Skeletal muscle satellite cell (primary cell): ENCODE data around the gene COL4A1.

Experiments used
- H3K27me3 ChIP-seq: 2 replicates; pipeline ENCODE4 v1.7.0; 2013; ENCODE audit warnings: low read length; ENCODE audit not compliant: control insufficient read depth, insufficient read depth
- H3K36me3 ChIP-seq: 2 replicates; pipeline ENCODE4 v1.7.0; 2013; ENCODE audit warnings: mild to moderate bottlenecking, control low read depth, low read length; ENCODE audit not compliant: insufficient read depth
- H3K4me1 ChIP-seq: 2 replicates; pipeline ENCODE4 v1.7.0; 2013; ENCODE audit warnings: low read length; ENCODE audit not compliant: control insufficient read depth, insufficient read depth
- H3K4me2 ChIP-seq: 2 replicates; pipeline ENCODE4 v1.7.0; 2013; ENCODE audit warnings: mild to moderate bottlenecking, low read length
- H3K4me3 ChIP-seq: 2 replicates; pipeline ENCODE4 v1.7.0; 2013; ENCODE audit warnings: low read length
- H3K9ac ChIP-seq: 2 replicates; pipeline ENCODE4 v1.7.0; 2013; ENCODE audit warnings: mild to moderate bottlenecking, low read depth, low read length, moderate library complexity
- H3K9me3 ChIP-seq: replicated peaks from 2 replicates; pipeline ENCODE4 v1.7.0; 2013; ENCODE audit warnings: mild to moderate bottlenecking, control low read depth, low read length

The COL4A1 gene

DNA sequence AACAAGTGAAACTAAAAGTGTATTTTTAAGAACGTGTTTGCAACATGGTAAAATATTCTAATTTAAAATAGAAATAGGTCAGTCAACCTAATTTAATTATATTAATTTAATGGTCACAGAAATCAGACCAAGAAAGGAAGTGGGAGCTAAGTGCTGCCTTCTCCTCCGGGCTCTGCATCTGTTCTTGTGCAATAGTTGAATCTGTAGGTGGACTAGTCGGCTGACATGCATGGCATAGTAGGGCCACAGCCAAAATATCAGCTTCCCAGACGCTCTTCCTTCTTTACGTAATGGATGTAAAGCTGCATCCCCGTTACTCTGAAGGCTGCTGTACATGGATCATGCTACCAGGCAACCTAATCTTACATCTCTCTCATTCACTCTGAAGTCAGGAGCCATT is 47.3 kb downstream of the COL4A1 start:
- peaks cover 59% of the 10 kb centered on the region for H3K4me1 ChIP-seq
- H3K9me3 ChIP-seq = no peaks in the 10 kb centered on the region
- H3K27me3 ChIP-seq = no peaks in the 10 kb centered on the region
- H3K9ac ChIP-seq = peak overlapping the region; percentile 20
- peak overlapping the region; percentile 64 for H3K4me2 ChIP-seq
- no peaks in the 10 kb centered on the region for H3K36me3 ChIP-seq
- peak overlapping the region; percentile 17 for H3K4me3 ChIP-seq

DNA sequence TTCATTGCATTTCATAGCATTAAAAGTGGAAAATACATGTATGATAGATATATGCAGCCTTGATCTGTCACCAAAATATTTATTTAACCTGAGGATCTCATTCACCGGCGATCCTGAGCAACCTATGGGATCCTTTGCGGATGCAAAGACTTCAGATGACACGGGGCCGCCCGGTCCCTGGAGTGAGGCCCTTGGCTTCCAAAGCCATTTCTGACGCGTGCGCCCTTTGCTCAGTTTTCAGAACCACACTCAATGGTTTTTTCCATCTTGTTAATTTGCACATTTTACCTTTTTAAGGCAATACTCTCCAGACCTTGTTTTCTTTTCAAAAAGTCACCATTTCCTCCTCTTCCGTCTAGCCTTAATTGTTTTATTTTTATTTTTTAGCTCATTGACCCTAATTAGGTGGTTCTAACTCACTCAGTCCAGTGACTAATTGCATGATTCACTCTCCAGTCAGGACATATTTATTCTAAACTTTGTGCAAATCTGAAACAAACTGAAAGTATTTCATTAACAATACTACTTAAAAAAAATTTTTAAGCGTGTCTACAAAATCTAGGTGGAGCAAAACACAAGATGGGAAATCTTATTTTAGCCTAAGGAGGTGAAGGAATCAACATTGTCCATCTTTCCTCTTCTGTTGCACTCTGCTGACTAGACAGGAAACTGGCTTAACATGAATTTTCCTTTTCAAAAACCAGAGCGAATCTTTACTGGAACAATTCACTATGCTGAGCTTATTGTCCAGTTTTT is 47.9 kb downstream of the COL4A1 start:
- no peaks in the 10 kb centered on the region for H3K9me3 ChIP-seq
- H3K36me3 ChIP-seq = no peaks in the 10 kb centered on the region
- H3K9ac ChIP-seq = peak overlapping the region; percentile 20
- H3K4me1 ChIP-seq = peaks cover 61% of the 10 kb centered on the region
- H3K4me2 ChIP-seq = peak overlapping the region; percentile 64
- H3K27me3 ChIP-seq = no peaks in the 10 kb centered on the region
- no peak overlapping the region for H3K4me3 ChIP-seq

DNA sequence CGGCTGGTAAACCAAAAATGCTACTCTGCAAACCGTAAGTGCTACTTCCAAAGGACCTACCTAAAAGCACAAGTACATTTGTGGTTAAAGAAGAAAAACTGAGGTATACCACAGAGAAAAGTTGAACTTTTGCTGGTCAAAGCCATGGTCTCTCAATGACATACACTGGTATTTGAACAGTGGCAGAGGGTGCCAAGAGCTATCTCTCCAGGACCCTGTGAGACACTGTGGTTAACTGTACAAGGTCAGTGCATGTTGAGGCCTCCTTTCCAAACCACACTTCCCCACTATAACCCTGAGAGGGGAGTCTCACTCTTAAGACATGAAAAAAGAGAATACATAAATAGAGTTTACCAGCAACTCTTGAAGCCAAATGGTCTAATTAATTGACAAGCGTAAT is 49.5 kb downstream of the COL4A1 start:
- Histone ChIP-seq H3K9me3 (no peaks in the 10 kb centered on the region), H3K27me3 (no peaks in the 10 kb centered on the region), H3K9ac (no peak overlapping the region)

GRCh38 chr13:110256126-110256905 is 50.6 kb downstream of the COL4A1 start:
- Histone ChIP-seq H3K9me3 (no peaks in the 10 kb centered on the region), H3K4me3 (no peak overlapping the region), H3K4me1 (peaks cover 42% of the 10 kb centered on the region), H3K27me3 (no peaks in the 10 kb centered on the region), H3K4me2 (no peak overlapping the region), H3K9ac (no peak overlapping the region), H3K36me3 (no peaks in the 10 kb centered on the region)

More for the DNA sequence above, 49.5 kb downstream of the COL4A1 start:
- Histone ChIP-seq H3K4me1 (peaks cover 48% of the 10 kb centered on the region), H3K4me3 (no peak overlapping the region), H3K4me2 (no peak overlapping the region), H3K36me3 (no peaks in the 10 kb centered on the region)

DNA sequence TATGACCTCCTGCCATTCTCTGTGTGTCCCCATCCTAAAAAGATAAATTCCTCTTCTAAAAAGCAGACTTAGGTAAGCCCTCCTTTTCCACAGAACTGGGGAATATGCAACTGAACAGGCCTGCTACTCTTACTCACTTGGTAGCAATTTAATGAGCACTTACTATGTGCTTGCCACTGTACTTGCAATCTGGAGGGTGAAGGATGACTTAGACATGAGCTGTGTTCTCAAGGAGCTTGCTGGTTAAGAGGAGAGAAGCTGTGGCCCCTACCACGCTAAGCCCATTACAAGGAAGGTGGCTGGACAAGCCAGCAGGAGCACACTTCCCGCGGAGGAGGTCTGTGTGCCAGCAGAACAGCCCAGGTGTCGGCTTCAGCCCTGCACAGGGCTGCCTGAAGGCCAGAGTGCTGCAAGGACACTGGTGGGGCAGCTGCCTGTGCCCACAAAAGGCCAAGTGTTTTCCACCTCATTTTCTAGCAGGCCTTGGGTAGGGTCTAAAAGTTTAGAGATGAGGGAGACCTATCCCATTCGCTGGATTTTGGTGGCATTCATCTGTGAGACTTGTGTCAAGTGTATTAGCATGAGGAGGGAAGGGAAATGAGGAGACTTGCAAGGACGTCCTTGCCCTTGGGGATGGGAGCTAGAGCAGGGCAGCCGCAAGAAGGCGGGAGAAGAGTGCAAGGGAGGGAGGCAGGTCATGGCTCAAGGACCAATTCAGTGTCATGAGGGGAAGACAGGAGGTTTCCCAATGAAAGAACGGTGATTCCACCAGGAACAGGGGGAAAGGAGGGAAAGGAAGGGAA is 52.0 kb downstream of the COL4A1 start:
- Histone ChIP-seq H3K9ac (peak overlapping the region; percentile 4), H3K36me3 (no peaks in the 10 kb centered on the region), H3K9me3 (no peaks in the 10 kb centered on the region), H3K4me2 (no peak overlapping the region), H3K4me3 (no peak overlapping the region), H3K4me1 (peaks cover 49% of the 10 kb centered on the region), H3K27me3 (no peaks in the 10 kb centered on the region)

- Histone ChIP-seq H3K9ac (peak overlapping the region; percentile 4), H3K9me3 (no peaks in the 10 kb centered on the region), H3K4me1 (peaks cover 49% of the 10 kb centered on the region)
Measured at GRCh38 chr13:110254151-110254679, 52.7 kb downstream of the COL4A1 start.

GRCh38 chr13:110251193-110251819 is 55.7 kb downstream of the COL4A1 start:
- Histone ChIP-seq H3K4me1 (peaks cover 69% of the 10 kb centered on the region), H3K9ac (peak overlapping the region; percentile 63), H3K9me3 (no peaks in the 10 kb centered on the region)

More at GRCh38 chr13:110254151-110254679, 52.7 kb downstream of the COL4A1 start:
- Histone ChIP-seq H3K4me2 (peak overlapping the region; percentile 49), H3K36me3 (no peaks in the 10 kb centered on the region), H3K27me3 (no peaks in the 10 kb centered on the region), H3K4me3 (no peak overlapping the region)

GRCh38 chr13:110250258-110250891 is 56.6 kb downstream of the COL4A1 start:
- H3K4me2 ChIP-seq = peak overlapping the region; percentile 67
- H3K4me1 ChIP-seq = peaks cover 72% of the 10 kb centered on the region
- H3K27me3 ChIP-seq = no peaks in the 10 kb centered on the region
- peaks cover 6% of the 10 kb centered on the region for H3K36me3 ChIP-seq
- peak overlapping the region; percentile 63 for H3K9ac ChIP-seq
- no peaks in the 10 kb centered on the region for H3K9me3 ChIP-seq
- H3K4me3 ChIP-seq = peak overlapping the region; percentile 34

More at GRCh38 chr13:110251193-110251819, 55.7 kb downstream of the COL4A1 start:
- no peaks in the 10 kb centered on the region for H3K27me3 ChIP-seq
- peaks cover 6% of the 10 kb centered on the region for H3K36me3 ChIP-seq
- H3K4me2 ChIP-seq = peak overlapping the region; percentile 67
- no peak overlapping the region for H3K4me3 ChIP-seq

DNA sequence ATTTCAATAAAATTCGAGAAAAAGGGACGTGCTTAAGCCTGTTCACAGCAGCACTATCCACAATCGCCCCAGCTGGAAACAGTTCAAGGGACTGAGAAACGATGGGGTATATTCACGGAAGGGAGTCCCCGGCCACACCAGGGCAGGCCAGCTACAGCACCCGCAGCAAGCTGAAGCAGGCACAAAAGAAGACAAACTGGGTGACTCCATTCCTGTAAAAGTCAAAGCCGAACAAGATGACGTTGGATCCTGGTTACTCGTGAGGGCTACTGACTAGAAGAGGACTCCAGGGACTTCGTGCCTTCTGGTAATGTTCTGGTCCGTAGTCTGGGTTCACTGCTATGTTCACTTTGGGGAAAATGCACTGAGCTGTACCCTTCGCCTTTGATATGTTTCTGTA is 57.6 kb downstream of the COL4A1 start:
- Histone ChIP-seq H3K4me1 (peaks cover 72% of the 10 kb centered on the region), H3K9ac (peak overlapping the region; percentile 63), H3K4me2 (peak overlapping the region; percentile 15), H3K9me3 (no peaks in the 10 kb centered on the region), H3K27me3 (no peaks in the 10 kb centered on the region), H3K36me3 (peaks cover 6% of the 10 kb centered on the region), H3K4me3 (no peak overlapping the region)

- peak overlapping the region; percentile 24 for H3K9ac ChIP-seq
- H3K36me3 ChIP-seq = peaks cover 6% of the 10 kb centered on the region
- H3K4me1 ChIP-seq = peaks cover 67% of the 10 kb centered on the region
- H3K4me3 ChIP-seq = no peak overlapping the region
- no peaks in the 10 kb centered on the region for H3K9me3 ChIP-seq
- no peak overlapping the region for H3K4me2 ChIP-seq
- H3K27me3 ChIP-seq = no peaks in the 10 kb centered on the region
Measured at GRCh38 chr13:110248449-110249143, 58.4 kb downstream of the COL4A1 start.
